MCF 10A (cell line): ENCODE data around the gene FBN1. TPM values are rescaled to one million over a fixed set of nuclear protein-coding genes. Genes with fewer than 3 reads are reported as not detected.

Experiments used
- BruUV-seq: library from RNA; stranded (reverse); fragments of 400-500 nt; replicated peaks from 2 replicates; lab custom pipeline; 2021; lab: Mats Ljungman, UMichigan
- CTCF ChIA-PET: fragments of 300-600 bp; sonication (Branson Sonifier 250); formaldehyde crosslinking; extraction: SDS; loops from one replicate; lab custom pipeline; 2021; ENCODE audit warnings: antibody characterized with exemption, inconsistent platforms; lab: Yijun Ruan, JAX
- POLR2A ChIA-PET: fragments of 300-600, 350-650 bp; sonication (Branson Sonifier 250); formaldehyde crosslinking; extraction: SDS; loops from one replicate; lab custom pipeline; 2020; ENCODE audit warnings: antibody characterized with exemption, inconsistent platforms; lab: Yijun Ruan, JAX
- DNase-seq: peaks from one replicate; pipeline ENCODE4 v3.0.0-alpha.2; 2018; ENCODE audit not compliant: unreplicated experiment
- H3K27ac Mint-ChIP-seq: one replicate; pipeline ENCODE4 v1.8.0; 2022; ENCODE audit warnings: mild to moderate bottlenecking, low read depth, mixed read lengths; ENCODE audit not compliant: unreplicated experiment
- H3K27me3 Mint-ChIP-seq: one replicate; pipeline ENCODE4 v1.8.0; 2022; ENCODE audit warnings: mixed read lengths; ENCODE audit not compliant: insufficient read depth, unreplicated experiment
- H3K36me3 Mint-ChIP-seq: one replicate; pipeline ENCODE4 v1.8.0; 2022; ENCODE audit warnings: mild to moderate bottlenecking, moderate library complexity, mixed read lengths; ENCODE audit not compliant: insufficient read depth, unreplicated experiment
- H3K4me1 Mint-ChIP-seq: one replicate; pipeline ENCODE4 v1.8.0; 2022; ENCODE audit warnings: mixed read lengths; ENCODE audit not compliant: insufficient read depth, unreplicated experiment
- H3K4me3 Mint-ChIP-seq: one replicate; pipeline ENCODE4 v1.8.0; 2022; ENCODE audit warnings: mild to moderate bottlenecking, moderate library complexity, mixed read lengths; ENCODE audit not compliant: unreplicated experiment
- H3K9me3 Mint-ChIP-seq: one replicate; pipeline ENCODE4 v1.8.0; 2022; ENCODE audit warnings: mixed read lengths; ENCODE audit not compliant: unreplicated experiment
- CTCF ChIP-seq: fragments of 200-600 bp; IDR thresholded peaks from one replicate; pipeline ENCODE4 v1.8.0; 2022; ENCODE audit warnings: antibody characterized with exemption, mild to moderate bottlenecking; ENCODE audit not compliant: unreplicated experiment
- intact Hi-C: fragments of 100-400 bp; cut with micrococcal nuclease; formaldehyde crosslinking; loops from 2 replicates; pipeline ENCODE4 v1.14.1; 2022
- total RNA-seq: library from RNA; stranded (reverse); gene quantifications from 2 replicates; pipeline ENCODE4 v1.2.3, GENCODE V29; 2022

Gene FBN1
- total RNA-seq, 1 experiment from 2014 or later, result 14.3 TPM

- Mint-ChIP-seq H3K27me3 (no peaks in the 10 kb centered on the region), H3K27ac (peak overlapping the region; percentile 52), H3K4me3 (no peak overlapping the region), H3K36me3 (no peaks in the 10 kb centered on the region), H3K9me3 (peaks cover 17% of the 10 kb centered on the region), H3K4me1 (peaks cover 33% of the 10 kb centered on the region)
- BruUV-seq, result no TSS peak
- peak; percentile 45 for DNase-seq
- no peak for TF ChIP-seq CTCF
- ChIA-PET CTCF (interaction anchor here (0.5 kb wide), 1 partner anchor 65 kb away, joined by 3 read pairs; no protein-coding TSS in a partner anchor), POLR2A (interaction anchor here (0.8 to 1.4 kb wide), 4 partner anchors 15 to 117 kb away, joined by 3 to 4 read pairs (median 3); no protein-coding TSS in a partner anchor)
- intact Hi-C loops, result no loop called here
Observed at GRCh38 chr15:48683991-48684765, 38.7 kb upstream of the FBN1 start.

- Mint-ChIP-seq H3K36me3 (no peaks in the 10 kb centered on the region), H3K4me1 (peaks cover 33% of the 10 kb centered on the region), H3K27me3 (no peaks in the 10 kb centered on the region), H3K27ac (no peak overlapping the region), H3K4me3 (no peak overlapping the region), H3K9me3 (peaks cover 13% of the 10 kb centered on the region)
- intact Hi-C loops, result no loop called here
- POLR2A ChIA-PET, result interaction anchor here (0.6 to 1.3 kb wide), 4 partner anchors 14 to 1616 kb away, joined by 3 to 4 read pairs (median 3); no protein-coding TSS in a partner anchor
- DNase-seq, result peak; percentile 93
- no TSS peak for BruUV-seq
- TF ChIP-seq CTCF, result no peak
- CTCF ChIA-PET, result interaction anchor here (1.0 kb wide), 1 partner anchor 19 kb away, joined by 3 read pairs; no protein-coding TSS in a partner anchor
Observed at GRCh38 chr15:48682942-48683651, 37.6 kb upstream of the FBN1 start.

- DNase-seq, result no peak
- Mint-ChIP-seq H3K36me3 (no peaks in the 10 kb centered on the region), H3K27me3 (no peaks in the 10 kb centered on the region), H3K9me3 (no peaks in the 10 kb centered on the region), H3K4me1 (peaks cover 33% of the 10 kb centered on the region), H3K4me3 (no peak overlapping the region), H3K27ac (no peak overlapping the region)
- CTCF ChIA-PET, result no interaction called here
- intact Hi-C loops, result no loop called here
- no TSS peak for BruUV-seq
- no peak for TF ChIP-seq CTCF
- POLR2A ChIA-PET, result interaction anchor here (2.4 kb wide), 1 partner anchor 10 kb away, joined by 10 read pairs; no protein-coding TSS in a partner anchor
Observed at GRCh38 chr15:48681353-48681752, 35.8 kb upstream of the FBN1 start.

GRCh38 chr15:48680841-48681240, 35.3 kb upstream of the FBN1 start:
- ChIA-PET CTCF (interaction anchor here (0.6 kb wide), 1 partner anchor 348 kb away, joined by 3 read pairs; no protein-coding TSS in a partner anchor), POLR2A (interaction anchor here (0.6 to 2.4 kb wide), 2 partner anchors 10 to 1403 kb away, joined by 3 to 10 read pairs; no protein-coding TSS in a partner anchor)
- no peaks in the 10 kb centered on the region for H3K9me3 Mint-ChIP-seq
- no peak for TF ChIP-seq CTCF
- no TSS peak for BruUV-seq
- no peak overlapping the region for H3K4me3 Mint-ChIP-seq
- H3K36me3 Mint-ChIP-seq, result no peaks in the 10 kb centered on the region
- no peaks in the 10 kb centered on the region for H3K27me3 Mint-ChIP-seq
- no peak overlapping the region for H3K27ac Mint-ChIP-seq
- intact Hi-C loops, result no loop called here
- peak; percentile 60 for DNase-seq
- H3K4me1 Mint-ChIP-seq, result peaks cover 33% of the 10 kb centered on the region
